Upper lobe of right lung (tissue), 1 donor: ENCODE measurements around the gene ANTXR2. TPM values are rescaled to one million over a fixed set of nuclear protein-coding genes. Genes with fewer than 3 reads are reported as not detected.

ENCODE experiments used
- ATAC-seq: fragments of 200-7000 bp; cut with Tn5 transposase; one replicate; pipeline ENCODE4 v1.9.1; 2020; ENCODE audit warnings: mild to moderate bottlenecking, moderate library complexity
- DNase-seq: peaks from one replicate; pipeline ENCODE4 v3.0.0-alpha.2; 2020
- H3K27ac ChIP-seq: fragments of 200-600 bp; one replicate; pipeline ENCODE4 v1.8.0; 2022
- H3K27me3 ChIP-seq: fragments of 200-600 bp; one replicate; pipeline ENCODE4 v1.8.0; 2022; ENCODE audit warnings: mild to moderate bottlenecking
- H3K36me3 ChIP-seq: fragments of 200-600 bp; one replicate; pipeline ENCODE4 v1.8.0; 2022
- H3K4me1 ChIP-seq: fragments of 200-600 bp; one replicate; pipeline ENCODE4 v1.8.0; 2022
- H3K4me3 ChIP-seq: fragments of 200-600 bp; one replicate; pipeline ENCODE4 v1.8.0; 2022; ENCODE audit warnings: mild to moderate bottlenecking
- H3K9me3 ChIP-seq: fragments of 200-600 bp; one replicate; pipeline ENCODE4 v1.8.0; 2022
- intact Hi-C: fragments of 100-400 bp; cut with DNase I; formaldehyde crosslinking; loops from one replicate; pipeline ENCODE4 v1.11.0; 2022
- total RNA-seq: library from RNA; stranded (reverse); fragmentation: NEBNext Ultra II Directional; extraction: Animal tissue kit (Norgen Biotek cat#: 25700); gene quantifications from one replicate; pipeline ENCODE4 v1.2.1, GENCODE V29; 2021
- TF ChIP-seq, protein P1 (sequence below): fragments of 200-600 bp; IDR thresholded peaks from one replicate; pipeline ENCODE4 v1.8.0; 2022; ENCODE audit warnings: antibody characterized with exemption
- donor health status: DM: no; HTN: yes; CAD: no; lungs with severe emphysema.

ANTXR2 gene
- total RNA-seq, 1 donor from 2014 or later, result 67.4 TPM

DNA sequence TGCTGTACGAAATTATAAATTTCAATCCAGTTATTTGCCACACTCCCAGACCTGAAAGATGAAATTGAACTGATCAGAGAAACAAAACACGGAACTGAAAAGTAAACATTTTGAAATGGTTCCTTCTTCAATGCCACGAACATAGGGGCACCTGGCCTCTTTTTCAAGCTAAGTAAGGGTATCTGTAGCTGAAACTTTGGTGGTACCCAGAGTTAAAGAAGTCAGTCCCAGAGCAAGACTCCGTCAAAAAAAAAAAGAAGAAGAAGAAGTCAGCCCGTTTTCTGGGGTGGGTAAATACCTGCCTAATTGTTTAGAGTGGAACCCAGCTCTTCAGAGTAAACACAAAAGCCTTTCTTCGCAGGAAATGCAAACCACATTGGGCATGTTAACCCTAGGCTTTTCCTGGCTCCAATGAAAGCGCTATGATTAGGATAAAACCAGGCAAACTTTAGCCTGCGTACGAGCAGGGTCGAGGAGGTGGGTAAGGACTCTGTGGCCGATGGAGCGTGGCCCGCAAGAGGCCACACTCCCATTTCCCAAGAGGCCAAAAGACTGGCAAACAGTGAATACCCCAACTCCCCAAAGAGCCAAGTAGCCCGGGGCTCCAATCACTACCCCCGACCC is 1.3 kb downstream of the ANTXR2 start:
- DNase-seq (no peak), ATAC-seq (peak; percentile 2)
- intact Hi-C loops, result no loop called here
- Histone ChIP-seq H3K36me3 (peaks cover 18% of the 10 kb centered on the region), H3K27ac (peak overlapping the region; percentile 94), H3K4me3 (peak overlapping the region; percentile 70), H3K9me3 (no peaks in the 10 kb centered on the region), H3K4me1 (peaks cover 28% of the 10 kb centered on the region), H3K27me3 (no peaks in the 10 kb centered on the region)
- TF ChIP-seq, protein P1, sequence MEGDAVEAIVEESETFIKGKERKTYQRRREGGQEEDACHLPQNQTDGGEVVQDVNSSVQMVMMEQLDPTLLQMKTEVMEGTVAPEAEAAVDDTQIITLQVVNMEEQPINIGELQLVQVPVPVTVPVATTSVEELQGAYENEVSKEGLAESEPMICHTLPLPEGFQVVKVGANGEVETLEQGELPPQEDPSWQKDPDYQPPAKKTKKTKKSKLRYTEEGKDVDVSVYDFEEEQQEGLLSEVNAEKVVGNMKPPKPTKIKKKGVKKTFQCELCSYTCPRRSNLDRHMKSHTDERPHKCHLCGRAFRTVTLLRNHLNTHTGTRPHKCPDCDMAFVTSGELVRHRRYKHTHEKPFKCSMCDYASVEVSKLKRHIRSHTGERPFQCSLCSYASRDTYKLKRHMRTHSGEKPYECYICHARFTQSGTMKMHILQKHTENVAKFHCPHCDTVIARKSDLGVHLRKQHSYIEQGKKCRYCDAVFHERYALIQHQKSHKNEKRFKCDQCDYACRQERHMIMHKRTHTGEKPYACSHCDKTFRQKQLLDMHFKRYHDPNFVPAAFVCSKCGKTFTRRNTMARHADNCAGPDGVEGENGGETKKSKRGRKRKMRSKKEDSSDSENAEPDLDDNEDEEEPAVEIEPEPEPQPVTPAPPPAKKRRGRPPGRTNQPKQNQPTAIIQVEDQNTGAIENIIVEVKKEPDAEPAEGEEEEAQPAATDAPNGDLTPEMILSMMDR, result no peak

- peaks cover 28% of the 10 kb centered on the region for H3K4me1 ChIP-seq
- TF ChIP-seq, protein P1, result no peak
- no peaks in the 10 kb centered on the region for H3K27me3 ChIP-seq
- peak overlapping the region; percentile 70 for H3K4me3 ChIP-seq
- ATAC-seq, result no peak
- H3K9me3 ChIP-seq, result no peaks in the 10 kb centered on the region
- intact Hi-C loops, result no loop called here
- H3K36me3 ChIP-seq, result peaks cover 24% of the 10 kb centered on the region
- DNase-seq, result no peak
- peak overlapping the region; percentile 94 for H3K27ac ChIP-seq
Measured at GRCh38 chr4:80070880-80071603, 2.0 kb downstream of the ANTXR2 start.

DNA sequence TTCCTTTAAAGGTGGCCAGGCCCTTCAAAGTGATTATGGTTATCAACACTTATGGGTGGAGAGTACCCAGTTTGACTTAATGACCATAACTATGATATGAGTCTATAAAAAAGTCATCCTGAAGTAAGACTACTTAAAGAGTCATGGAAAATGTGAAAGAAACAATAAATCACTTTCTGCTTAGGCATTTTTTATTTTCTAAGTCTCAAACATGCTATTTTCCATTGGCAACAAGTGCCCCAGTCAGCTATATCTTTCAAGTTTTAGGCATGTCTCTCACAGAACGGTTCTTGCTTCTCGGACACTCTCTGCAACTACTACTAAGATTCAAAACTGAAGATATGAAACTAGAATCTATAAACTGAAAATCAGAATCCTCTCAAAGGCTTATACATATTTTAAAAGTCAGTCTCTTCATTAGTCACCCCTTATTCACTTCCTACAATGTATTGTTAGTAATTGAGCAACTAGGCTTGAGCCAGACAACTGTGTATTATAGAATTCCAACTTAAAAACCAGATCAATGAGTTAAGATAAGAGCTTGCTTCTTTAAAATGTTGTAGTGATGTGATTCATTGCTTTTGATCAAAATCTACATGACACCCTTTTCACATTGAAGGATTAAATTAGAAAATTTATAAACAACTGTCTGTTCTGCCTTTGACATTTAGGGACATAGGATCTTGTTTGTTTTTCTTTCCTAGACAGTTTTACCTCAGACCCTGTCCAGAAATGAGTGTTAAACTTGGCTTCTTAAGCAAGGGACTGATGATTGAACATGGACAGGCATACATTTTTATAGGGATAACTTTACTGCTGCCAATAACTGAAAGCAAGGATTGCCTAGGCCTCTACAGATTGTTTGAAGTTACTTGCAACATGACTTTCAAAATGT is 2.9 kb downstream of the ANTXR2 start:
- Histone ChIP-seq H3K4me3 (peak overlapping the region; percentile 70), H3K4me1 (peaks cover 28% of the 10 kb centered on the region), H3K27ac (no peak overlapping the region), H3K36me3 (peaks cover 25% of the 10 kb centered on the region), H3K9me3 (no peaks in the 10 kb centered on the region), H3K27me3 (no peaks in the 10 kb centered on the region)
- no peak for ATAC-seq
- TF ChIP-seq, protein P1, result no peak
- intact Hi-C loops, result no loop called here
- no peak for DNase-seq

- no peak for DNase-seq
- TF ChIP-seq, protein P1, result no peak
- intact Hi-C loops, result no loop called here
- Histone ChIP-seq H3K9me3 (no peaks in the 10 kb centered on the region), H3K27me3 (no peaks in the 10 kb centered on the region), H3K4me3 (no peak overlapping the region), H3K4me1 (peaks cover 21% of the 10 kb centered on the region), H3K36me3 (peaks cover 25% of the 10 kb centered on the region), H3K27ac (no peak overlapping the region)
- ATAC-seq, result no peak
Measured at GRCh38 chr4:80069108-80069836, 3.8 kb downstream of the ANTXR2 start.

DNA sequence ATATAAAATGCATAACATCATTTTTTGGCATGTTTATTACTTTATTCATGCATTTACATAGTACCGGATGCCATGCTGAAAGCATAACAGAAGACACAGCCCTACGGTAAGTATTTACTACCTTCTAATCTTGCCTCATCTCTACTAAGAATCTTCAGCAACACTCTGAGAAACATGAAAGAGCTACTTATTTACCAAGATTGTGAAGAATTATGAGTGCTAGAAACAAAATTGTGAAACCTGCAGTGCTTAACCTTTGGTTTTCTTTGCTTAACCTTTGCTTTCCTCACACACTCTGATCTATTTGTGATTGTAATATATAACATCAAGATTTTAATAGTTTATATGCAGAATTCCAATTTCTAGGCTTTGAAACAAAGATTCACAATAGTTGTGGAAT is 7.4 kb downstream of the ANTXR2 start:
- no peak overlapping the region for H3K27ac ChIP-seq
- H3K4me1 ChIP-seq, result peaks cover 7% of the 10 kb centered on the region
- H3K4me3 ChIP-seq, result no peak overlapping the region
- H3K27me3 ChIP-seq, result no peaks in the 10 kb centered on the region
- TF ChIP-seq, protein P1, result no peak
- ATAC-seq (no peak), DNase-seq (no peak)
- intact Hi-C loops, result no loop called here
- H3K9me3 ChIP-seq, result no peaks in the 10 kb centered on the region
- H3K36me3 ChIP-seq, result peaks cover 31% of the 10 kb centered on the region
